Glomerular endothelial cell (primary cell): ENCODE measurements around the gene MSI2. TPM values are rescaled to one million over a fixed set of nuclear protein-coding genes. Genes with fewer than 3 reads are reported as not detected.

Experiments used
- DNase-seq: peaks from one replicate; pipeline ENCODE4 v3.0.0-alpha.2; 2011; ENCODE audit warnings: low read depth, low spot score; ENCODE audit errors: extremely low read depth
- total RNA-seq: library from RNA; depleted of rRNA; stranded (reverse); fragments of >200 nt; gene quantifications from 2 replicates; pipeline ENCODE4 v1.2.3, GENCODE V29; 2015

The MSI2 gene
- total RNA-seq, 1 donor from 2014 or later = 15.9 TPM

DNA sequence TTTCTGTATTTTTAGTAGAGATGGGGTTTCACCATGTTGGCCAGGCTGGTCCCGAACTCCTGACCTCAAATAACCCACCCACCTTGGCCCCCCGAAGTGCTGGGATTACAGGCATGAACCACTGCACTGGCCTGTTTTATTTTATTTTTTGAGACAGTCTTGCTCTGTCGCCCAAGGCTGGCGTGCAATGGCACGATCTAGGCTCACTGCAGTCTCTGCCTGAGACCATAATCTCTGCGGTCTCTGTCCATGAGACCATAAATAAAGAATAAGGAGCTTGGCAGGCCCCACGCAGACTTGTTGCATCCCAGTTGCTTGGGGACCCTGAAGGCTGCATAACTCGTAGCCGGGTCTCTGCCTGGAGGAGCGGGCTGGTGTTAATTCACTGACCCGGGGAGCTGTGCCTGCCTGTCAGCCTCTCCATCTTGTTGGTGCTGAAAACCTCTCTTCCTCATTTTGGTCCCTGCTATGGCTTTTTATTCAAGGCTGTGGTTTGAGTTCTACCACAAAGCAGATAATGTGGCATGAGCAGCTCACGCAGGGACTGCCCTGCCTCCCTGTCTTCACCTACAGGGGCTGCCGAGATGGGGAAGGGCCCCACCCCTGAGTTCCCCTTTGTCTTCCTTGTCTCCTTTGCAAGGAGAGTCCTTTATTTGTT, 82.1 kb downstream of the MSI2 start:
- no peak for DNase-seq

DNA sequence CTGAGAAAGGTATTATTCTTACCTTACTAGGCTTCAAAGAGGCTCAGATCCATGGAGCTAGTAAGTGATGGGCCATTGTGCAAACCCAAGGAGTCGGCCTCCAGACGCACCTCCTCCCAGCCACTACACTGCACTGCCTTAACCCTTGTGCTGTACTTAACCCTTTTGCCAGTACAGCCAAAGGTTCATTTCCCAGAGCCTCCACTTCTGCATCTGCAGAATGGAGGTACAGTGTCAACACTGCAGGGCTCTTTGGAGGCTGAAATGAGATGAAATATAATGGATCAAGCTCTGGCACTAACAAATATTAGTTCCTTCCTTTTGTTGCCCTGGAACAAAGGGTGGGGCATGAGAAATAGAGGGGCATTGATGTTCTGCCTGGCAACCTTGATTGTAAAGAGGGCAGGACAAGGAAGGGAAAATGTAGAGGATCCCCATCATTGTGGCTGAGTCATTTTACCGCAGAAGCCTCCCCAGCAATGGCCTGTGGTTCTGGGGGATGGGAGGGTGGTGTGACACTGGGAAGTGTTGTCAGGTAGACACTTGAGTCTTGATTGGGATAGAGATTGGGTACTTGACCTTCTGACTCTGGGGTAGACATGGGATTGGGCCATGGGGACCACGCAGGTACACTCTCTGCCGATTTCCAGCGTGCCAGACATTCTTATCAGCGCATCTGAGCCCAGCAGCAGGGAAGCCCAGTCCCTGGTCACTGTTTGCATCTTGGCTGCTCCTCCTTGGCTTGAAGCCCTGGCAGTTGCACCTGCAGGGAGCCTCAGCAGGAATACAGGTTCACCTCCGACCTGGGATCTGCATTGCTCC, 84.0 kb downstream of the MSI2 start:
- DNase-seq = no peak

DNA sequence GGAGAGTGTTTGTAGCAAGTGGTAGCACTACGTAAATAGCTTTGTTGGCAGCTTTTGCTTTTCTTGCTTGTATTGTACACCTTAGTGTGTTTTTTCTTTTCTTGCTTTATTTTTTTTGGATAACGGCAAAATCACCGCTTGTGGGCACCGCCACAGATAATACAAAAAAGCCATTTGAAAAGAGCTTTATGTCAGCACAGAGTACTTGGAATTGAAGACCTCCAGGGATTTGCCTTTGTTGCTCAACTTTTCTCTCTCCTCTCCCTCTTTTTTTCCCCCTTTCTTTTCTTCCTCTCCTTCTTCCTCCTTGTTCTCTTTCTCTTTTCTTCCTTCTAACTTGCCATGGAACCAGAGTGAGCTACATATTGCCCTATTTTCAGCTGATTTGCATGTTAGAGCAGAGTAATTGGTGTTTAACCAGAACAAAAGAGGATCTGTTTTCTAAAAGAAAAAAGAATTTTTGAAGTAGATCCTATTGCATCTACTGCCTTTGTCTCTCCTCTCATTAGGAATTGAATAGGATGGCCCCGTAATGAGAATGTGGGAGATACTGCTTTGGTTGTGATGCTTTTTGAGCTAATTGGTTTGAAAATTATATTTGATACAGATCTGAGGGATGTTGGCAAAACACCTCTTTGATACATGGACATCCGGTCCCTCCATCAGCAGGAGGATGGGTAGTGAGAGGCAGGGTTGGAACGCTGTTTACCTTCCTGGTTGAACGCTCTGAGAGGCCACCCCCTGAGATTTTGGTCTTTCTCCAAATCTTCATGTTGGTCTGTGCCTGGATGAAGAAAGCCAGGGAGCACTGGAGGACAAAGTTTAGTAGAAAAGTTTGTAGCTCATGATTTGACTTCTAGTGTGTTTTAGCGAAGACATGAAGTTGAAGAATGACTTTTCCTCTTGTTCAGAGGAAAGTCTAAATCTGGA, 85.6 kb downstream of the MSI2 start:
- no peak for DNase-seq

DNA sequence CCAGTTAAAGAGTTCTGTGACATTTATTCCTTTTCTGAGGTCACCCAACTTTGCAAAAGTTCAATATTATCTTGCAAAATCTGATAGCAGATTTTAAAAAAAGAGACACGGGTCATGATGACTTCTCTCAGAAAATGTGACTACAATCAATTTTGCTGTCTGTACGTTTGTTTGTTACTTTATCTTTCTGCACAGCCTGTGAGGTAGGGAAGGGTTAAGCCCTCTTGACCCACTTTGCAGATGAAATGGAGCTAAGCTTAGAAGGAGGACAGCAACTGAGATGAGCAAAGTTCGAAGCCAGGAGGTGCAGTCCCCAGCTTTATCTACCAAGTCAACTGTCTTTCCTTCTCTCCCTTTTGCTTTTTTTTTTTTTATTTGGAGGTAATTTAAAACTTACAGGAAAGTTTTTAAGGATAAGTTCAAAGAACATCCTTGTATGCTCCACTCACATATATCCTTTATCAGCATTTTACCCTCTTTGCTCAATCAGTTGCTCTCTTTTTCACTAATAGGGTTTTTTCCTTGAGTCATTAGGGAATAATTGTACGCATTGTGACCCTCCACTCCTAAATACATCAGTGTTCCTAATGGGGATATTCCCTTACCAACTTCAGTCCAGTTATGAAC, 86.8 kb downstream of the MSI2 start:
- DNase-seq = no peak

DNA sequence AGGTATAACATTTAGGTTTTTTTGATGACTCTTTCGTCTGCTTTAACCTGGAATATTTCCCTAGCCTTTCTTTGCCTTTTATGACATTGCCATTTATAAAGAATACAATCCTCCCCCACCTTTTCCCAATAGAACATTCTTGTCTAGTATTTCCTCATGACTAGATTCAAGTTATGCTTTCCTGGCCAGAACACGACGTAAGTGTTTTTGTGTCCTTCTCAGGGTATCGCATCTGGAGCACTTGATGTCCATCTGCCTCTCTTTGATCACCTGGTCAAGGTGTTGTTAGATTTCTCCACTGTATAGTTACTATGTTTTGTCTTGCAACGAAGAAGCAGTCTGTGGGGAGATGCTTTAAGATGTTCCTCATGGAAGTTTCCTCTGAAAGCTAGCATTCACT, 87.4 kb downstream of the MSI2 start:
- DNase-seq = no peak

DNA sequence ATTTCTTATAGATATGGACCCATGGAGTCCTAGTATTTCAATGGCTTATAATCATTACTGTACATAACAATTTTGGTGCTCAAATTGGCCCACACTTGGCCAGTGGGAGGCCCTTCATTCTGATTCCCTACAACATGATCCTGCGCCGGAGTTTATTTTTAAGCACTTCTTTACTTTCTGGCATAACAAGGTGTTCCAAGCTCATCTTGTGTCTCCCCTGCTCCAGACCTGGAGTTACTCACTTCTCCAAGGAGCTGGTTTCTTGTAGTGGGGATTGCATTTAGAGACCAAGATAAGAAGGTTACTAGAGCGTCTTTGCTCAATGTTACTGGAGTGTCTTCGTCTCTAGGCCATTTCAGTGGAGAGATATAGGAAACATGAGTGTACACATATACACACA, 87.9 kb downstream of the MSI2 start:
- no peak for DNase-seq

DNA sequence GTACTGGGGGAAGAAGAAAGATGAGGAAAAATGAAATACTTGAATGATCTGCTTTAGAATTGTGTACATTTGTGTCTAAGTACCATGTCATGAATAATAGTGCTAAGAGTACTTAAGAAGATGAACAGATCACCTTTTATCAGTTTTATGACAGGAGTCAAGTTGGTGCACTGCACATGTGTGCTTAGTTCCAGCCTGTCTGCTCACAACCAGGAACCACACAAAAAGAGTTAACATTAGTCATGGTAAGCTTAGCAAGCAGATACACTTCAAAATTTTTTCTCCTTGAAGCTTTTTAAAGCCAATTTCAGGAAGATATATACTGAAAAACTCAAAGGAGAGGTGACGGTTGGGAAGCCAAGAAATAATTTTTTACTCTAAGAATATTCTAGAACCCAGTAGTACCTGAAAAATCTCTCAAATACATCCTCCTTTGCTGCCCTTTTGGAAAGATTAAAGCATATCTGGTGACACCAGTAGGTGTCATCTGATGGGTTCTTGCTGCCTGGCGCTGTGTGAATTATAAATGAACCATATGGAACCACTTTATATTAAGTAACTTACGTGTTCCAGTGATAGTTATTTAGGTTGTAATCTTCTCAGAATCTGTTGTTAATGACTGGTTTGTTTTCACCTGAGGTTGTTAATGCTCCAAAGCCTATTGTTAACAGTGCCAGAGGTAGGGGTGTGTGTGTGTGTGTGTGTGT, 93.4 kb downstream of the MSI2 start:
- DNase-seq = no peak

DNA sequence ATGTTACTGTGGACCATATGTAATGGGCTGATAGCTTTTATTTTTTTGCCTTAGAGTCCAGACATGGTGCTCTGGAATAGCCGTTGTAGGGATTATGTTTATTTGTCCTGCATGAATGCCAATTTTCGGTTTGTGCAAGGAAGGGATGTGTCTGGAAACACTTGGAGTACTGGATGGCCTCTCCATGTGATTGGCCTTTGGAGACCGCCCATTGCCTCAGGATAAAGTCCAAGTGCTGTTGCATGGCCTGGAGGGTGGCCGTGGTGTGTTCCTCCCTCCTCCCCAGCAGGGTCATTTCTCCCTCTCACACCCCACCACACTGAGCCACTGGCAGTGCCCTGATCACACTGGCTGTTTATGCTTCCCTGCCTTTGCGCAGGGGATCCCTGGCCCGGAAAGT, 93.9 kb downstream of the MSI2 start:
- DNase-seq = no peak

DNA sequence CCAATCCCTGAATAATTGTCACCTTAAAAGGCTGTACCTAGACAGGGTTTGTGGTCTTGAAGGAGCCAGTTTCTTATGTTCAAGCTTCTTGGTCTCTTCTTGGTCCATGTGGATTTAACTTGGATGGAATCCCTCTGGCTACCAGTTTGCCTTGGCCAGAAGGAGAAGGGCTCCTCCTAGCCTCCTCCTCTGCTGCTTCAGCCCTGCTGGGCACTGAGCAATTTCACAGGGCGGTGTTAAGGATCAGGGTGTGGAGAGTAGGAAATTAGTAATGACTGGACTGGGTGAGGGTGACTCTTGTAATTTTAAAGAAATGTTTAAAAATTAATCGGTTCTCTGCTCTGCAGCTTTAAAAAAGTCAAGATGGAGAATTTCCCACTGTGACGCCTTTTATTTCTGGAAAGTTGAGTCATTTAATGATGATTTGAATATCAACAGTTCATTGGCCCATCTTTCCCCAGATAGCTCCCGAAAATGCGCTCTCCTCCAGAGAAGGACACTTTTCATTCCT, 96.4 kb downstream of the MSI2 start:
- no peak for DNase-seq

DNA sequence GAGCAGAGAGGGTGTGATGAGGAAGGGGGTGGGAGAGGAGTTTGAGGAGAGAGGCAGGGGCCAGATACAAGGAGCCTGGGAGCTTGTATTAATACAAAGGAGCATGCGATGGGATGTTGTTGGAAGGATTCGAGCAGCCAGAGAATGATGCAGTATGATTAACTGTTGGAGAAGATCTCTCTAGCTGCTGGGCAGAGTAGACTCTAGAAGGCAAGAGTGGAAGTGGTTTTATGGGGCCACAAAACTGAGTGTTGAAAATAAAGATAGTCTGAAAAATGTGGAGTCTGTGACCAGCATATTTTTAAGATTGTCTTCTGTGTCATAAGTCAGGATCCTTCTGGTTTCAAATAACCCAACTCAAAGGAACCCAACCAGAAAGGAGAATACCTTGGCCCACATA, 98.3 kb downstream of the MSI2 start:
- no peak for DNase-seq

DNA sequence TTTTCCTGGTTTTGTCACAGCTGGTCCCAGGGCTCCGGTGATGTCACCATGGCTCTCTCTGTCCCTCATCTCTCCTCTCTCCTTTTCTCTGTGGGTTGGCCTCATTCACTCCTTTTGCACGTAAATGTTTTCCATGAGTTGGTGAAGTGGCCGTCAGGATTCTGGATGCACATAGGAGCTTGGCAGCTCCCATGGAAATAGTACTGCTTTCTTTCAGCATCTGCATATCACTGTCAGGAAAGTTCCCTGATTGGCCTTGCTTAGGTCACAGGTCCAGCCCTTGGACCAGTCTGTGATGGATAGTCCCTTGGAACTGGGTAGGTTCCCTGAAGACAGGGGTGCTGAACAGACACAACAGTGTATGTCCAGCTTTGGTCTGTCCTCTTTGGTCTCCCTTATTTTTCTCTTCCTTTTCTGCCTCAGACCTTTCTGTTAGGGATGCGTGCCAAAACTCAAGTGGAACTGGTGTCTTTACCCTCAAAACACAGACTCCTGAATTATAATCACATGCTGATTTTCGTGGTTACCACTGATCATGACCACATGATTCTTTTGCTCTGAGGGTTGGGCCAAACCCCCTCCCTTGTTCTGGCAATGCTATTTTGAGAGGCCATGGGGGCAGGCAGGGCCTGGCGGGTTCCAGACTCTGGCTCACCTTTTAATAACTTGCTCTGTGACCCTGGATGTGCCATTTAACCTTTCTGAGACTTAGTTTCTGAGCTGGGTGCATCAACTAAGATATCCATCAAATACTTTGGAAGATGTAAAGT, 99.0 kb downstream of the MSI2 start:
- no peak for DNase-seq

DNA sequence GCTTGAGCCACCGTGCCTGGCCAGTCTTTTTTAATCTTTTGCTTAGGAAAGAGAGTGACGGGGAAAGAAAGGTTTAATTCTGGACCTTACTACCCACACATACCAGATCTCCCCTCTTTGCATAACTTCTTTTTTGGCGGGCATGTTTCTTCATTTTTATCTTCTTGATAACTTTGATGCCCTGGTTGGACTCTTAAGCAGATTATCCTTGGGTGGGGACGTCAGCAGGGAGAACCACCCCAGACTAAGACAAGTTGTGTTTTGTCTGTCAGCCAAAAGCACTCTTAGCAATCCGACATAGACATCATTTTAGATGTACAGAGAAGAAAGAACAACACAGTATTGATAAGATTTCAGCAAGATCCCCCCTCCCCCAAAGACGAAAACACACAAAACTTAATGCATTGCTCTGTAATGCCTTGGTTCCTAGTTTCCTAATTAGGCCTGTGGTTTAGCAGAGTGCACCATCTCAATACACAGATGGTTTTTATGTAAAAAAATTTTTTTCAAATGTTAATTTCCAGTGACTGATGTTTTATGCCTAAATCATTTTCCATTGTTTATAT, 99.9 kb downstream of the MSI2 start:
- no peak for DNase-seq

DNA sequence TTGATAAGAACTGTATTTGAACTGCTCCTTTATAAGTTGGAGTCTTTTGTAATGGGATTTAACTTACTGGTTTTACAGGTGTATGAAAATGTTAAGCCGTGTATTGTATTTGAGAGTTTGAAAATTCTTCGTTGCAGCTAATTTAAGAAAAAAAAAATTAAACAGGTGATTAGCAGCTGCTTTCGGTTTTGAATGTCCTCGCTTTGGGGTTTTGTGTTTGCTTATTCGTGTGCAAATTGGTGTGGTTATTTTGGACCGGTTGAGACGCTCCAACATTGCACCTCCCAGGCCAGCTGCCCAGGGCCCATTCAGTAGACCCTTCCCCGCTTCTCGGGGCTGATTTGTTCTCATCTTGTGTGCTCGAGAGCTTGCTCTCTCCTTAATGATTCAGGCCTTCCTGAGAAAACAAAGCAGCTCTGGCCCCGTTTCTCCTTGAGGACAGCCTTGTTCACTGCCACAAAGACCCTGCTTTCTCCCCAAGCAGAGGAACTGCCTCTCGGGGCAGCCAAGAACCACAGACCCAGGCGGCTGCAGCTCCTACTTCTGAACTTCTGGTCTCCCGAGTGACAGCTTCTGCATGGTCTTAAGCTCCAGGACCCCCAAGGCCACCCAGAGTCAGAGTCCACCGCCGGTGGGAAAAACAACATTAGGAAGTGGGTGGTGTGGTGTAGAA, 100.5 kb downstream of the MSI2 start:
- no peak for DNase-seq

DNA sequence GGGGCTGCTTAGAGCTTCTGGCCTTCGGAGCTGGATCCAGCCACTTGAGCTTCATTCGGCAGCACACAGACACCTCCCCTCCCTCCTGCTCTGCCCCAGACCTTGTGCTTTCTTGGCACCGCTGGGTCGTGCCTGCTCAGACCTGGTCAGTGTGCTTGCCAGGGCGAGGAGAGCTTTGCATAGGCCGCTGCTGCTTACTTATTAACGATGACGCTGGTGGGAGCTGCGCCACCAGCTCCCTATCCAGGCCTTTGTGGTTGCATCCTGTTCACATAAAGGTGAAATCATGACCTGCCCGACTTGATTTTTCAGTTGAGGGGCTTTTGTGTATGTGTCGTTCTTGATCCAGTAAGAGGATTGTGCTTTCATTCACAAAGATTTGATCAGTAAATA, 101.1 kb downstream of the MSI2 start:
- no peak for DNase-seq

DNA sequence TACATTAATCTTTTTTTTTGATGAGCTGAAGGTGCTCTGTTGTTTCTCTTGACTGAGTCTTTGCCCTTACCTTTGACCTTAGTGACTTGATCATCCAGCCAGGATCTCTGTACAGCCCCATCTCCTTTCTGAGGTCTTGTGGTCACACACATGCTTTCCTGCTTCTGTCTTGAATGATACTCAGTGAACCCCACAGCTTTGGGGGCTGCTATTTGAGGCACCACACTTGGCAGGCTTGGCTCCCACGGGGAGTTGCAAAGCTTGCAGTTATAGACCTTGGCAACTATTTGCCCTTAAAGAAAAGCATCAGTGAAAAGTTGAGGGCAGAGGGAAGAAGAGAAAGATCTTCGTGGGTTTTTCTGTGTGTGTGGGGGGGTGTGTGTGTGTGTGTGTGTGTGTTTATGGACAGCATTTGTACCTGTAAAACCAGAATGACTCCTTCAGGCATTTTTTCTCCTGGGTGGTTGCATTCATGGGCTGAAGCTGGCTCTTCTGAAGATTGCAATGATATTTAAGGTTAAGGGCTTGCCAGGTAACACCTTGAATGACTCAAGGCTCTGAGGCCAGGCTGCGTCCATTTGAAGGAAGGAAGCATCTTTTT, 101.6 kb downstream of the MSI2 start:
- no peak for DNase-seq

DNA sequence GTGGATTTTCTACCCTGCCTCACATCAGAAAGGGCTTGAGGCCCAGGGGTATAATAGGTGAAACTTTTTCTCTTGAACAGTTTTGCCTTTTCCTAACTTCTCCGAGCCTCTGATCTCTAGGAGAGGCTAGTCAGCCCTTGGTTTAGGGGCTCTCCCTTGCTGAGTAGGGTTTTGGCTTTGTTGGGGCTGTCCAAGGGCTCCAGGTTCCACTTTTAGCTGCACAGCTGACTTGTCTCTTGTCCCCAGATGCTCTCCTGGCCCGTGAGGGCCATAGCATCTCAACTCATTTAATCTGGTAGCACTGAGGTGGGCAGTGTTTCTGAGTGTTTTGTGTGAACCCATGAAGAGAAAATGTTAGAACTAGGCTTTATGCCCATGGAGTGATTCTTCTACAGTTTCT, 103.9 kb downstream of the MSI2 start:
- no peak for DNase-seq

DNA sequence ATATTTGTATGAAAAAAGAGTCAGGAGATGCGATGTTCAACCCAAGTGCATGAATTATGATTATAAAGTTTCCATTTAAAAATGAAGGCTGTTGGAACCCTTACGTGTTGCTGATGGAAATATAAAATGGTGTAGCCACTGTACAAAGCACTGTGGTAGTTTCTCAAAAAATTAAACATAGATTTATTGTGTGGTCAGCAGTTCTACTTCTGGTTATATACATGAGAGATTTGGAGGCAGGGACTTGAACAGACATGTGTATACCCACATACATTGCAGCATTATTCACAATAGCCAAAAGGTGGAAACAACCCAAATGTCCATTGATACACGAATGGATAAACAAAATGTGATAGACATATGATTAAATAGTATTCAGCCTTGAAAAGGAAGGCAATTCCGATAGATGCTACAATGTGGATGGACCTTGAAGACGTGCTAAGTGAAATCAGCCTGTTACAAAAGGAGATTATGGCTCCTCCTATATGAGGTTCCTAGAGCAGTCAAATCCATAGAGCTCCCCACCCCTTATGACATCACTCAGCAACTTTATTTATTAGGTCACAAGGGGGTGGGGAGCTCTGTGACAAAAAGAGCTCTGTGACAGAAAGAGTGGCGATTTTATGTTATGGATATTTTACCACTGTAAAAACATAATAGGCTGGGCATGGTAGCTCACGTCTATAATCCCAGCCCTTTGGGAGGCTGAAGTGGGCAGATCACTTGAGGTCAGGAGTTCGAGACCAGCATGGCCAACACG, 106.7 kb downstream of the MSI2 start:
- no peak for DNase-seq
